ENCODE measurements around the gene ST3GAL5. TPM values are rescaled to one million over a fixed set of nuclear protein-coding genes. Genes with fewer than 3 reads are reported as not detected.
"Not testable (repeated sequence)": the region's sequence is repeated elsewhere in the genome, so short reads cannot be mapped to it uniquely, and the experiment has no call there.

ST3GAL5 gene
- polyA plus RNA-seq, 4 donors: 1.6 to 5.3 (median 3.6) TPM

DNA sequence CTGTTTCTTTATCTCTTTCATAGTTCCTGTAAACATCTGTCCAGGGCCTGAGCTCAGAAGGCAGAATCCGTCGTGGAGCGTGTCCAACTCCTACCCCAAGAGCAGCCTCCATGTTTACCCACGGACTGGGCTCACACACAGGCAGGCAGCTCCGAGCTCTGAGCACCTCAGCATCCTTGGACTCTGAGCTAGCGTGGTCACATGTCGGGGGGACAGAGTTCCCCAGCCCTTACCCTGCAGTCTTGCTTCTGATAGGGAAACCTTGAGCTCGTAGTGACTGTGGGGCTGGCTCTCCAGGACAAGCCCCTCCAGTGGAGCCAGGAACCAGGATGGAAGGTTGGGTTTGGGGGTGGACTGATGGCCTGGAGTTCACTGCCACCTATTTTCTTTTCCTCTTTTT lies 15.1 kb upstream of the ST3GAL5 start:
- FAIRE-seq (no peak), DNase-seq (peak in 1 of 2 donors; percentile 67)
- H3K27ac ChIP-seq (ENCODE audit: low read depth in 1 of 3, low read length in 2 of 3): no peak overlapping the region
- H3K36me3 ChIP-seq (ENCODE audit: control insufficient read depth in 3 of 3, insufficient read depth in 2 of 3, low read depth in 1 of 3, low read length in 3 of 3): no peaks in the 10 kb centered on the region
- no peak overlapping the region for H3K4me3 ChIP-seq (ENCODE audit: low read depth in 1 of 3, low read length in 3 of 3)
- H3K27me3 ChIP-seq (ENCODE audit: control insufficient read depth in 3 of 3, insufficient read depth in 3 of 3, low read length in 3 of 3): no peaks in the 10 kb centered on the region
- WGBS, 3 donors: 53 to 79% (median 56%) methylated on average over 8 of the region's 8 CpGs
- H3K4me1 ChIP-seq (ENCODE audit: control insufficient read depth in 3 of 3, insufficient read depth in 2 of 3, low read depth in 1 of 3, low read length in 2 of 3): peaks cover 0 to 6% (median 0%) of the 10 kb centered on the region in 3 donors
- no peaks in the 10 kb centered on the region for H3K9me3 ChIP-seq (ENCODE audit: control insufficient read depth in 2 of 2, insufficient read depth in 1 of 2, low read depth in 1 of 2, low read length in 1 of 2)

- H3K27ac ChIP-seq (ENCODE audit: low read depth in 1 of 3, low read length in 2 of 3): no peak overlapping the region
- H3K4me3 ChIP-seq (ENCODE audit: low read depth in 1 of 3, low read length in 3 of 3): no peak overlapping the region
- H3K36me3 ChIP-seq (ENCODE audit: control insufficient read depth in 3 of 3, insufficient read depth in 2 of 3, low read depth in 1 of 3, low read length in 3 of 3): no peaks in the 10 kb centered on the region
- 33 to 59% (median 45%) methylated on average over 2 of the region's 2 CpGs for WGBS, 3 donors
- peaks cover 0 to 6% (median 0%) of the 10 kb centered on the region in 3 donors for H3K4me1 ChIP-seq (ENCODE audit: control insufficient read depth in 3 of 3, insufficient read depth in 2 of 3, low read depth in 1 of 3, low read length in 2 of 3)
- no peak for DNase-seq
- H3K9me3 ChIP-seq (ENCODE audit: control insufficient read depth in 2 of 2, insufficient read depth in 1 of 2, low read depth in 1 of 2, low read length in 1 of 2): no peaks in the 10 kb centered on the region
- no peak for FAIRE-seq
- no peaks in the 10 kb centered on the region for H3K27me3 ChIP-seq (ENCODE audit: control insufficient read depth in 3 of 3, insufficient read depth in 3 of 3, low read length in 3 of 3)
Observed at GRCh38 chr2:85902496-85902895, 13.7 kb upstream of the ST3GAL5 start.

DNA sequence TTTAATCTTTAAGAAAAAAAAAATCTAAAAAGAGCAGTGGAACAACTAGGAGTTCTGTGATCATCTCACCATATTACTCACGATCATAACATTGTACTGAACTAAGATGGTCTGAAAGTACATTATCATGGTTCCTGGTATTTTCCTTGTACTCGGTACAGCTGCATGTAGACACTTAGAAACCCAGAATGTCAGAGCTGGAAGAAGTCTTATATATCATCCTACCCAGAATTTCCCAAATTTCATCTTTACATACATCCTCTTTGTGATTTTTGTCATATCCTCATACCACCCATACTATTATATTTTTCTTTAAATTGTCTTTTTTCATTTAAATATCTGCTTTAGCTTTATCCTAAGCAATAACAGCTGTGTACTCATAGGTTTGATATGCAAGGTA lies 12.4 kb upstream of the ST3GAL5 start:
- Histone ChIP-seq H3K36me3 (ENCODE audit: control insufficient read depth in 3 of 3, insufficient read depth in 2 of 3, low read depth in 1 of 3, low read length in 3 of 3) (no peaks in the 10 kb centered on the region), H3K9me3 (ENCODE audit: control insufficient read depth in 2 of 2, insufficient read depth in 1 of 2, low read depth in 1 of 2, low read length in 1 of 2) (peaks cover 0 to 2% of the 10 kb centered on the region in 2 donors), H3K4me1 (ENCODE audit: control insufficient read depth in 3 of 3, insufficient read depth in 2 of 3, low read depth in 1 of 3, low read length in 2 of 3) (peaks cover 0 to 6% (median 0%) of the 10 kb centered on the region in 3 donors), H3K27ac (ENCODE audit: low read depth in 1 of 3, low read length in 2 of 3) (no peak overlapping the region), H3K4me3 (ENCODE audit: low read depth in 1 of 3, low read length in 3 of 3) (no peak overlapping the region), H3K27me3 (ENCODE audit: control insufficient read depth in 3 of 3, insufficient read depth in 3 of 3, low read length in 3 of 3) (no peaks in the 10 kb centered on the region)
- no peak for FAIRE-seq
- 49 to 65% (median 59%) methylated on average over 2 of the region's 2 CpGs for WGBS, 3 donors
- DNase-seq: no peak

GRCh38 chr2:85900366-85900765 lies 11.6 kb upstream of the ST3GAL5 start:
- DNase-seq (no peak), FAIRE-seq (no peak)
- no peaks in the 10 kb centered on the region for H3K36me3 ChIP-seq (ENCODE audit: control insufficient read depth in 3 of 3, insufficient read depth in 2 of 3, low read depth in 1 of 3, low read length in 3 of 3)
- H3K9me3 ChIP-seq (ENCODE audit: control insufficient read depth in 2 of 2, insufficient read depth in 1 of 2, low read depth in 1 of 2, low read length in 1 of 2): peaks cover 0 to 2% of the 10 kb centered on the region in 2 donors
- peaks cover 0 to 6% (median 0%) of the 10 kb centered on the region in 3 donors for H3K4me1 ChIP-seq (ENCODE audit: control insufficient read depth in 3 of 3, insufficient read depth in 2 of 3, low read depth in 1 of 3, low read length in 2 of 3)
- H3K27ac ChIP-seq (ENCODE audit: low read depth in 1 of 3, low read length in 2 of 3): no peak overlapping the region
- no peaks in the 10 kb centered on the region for H3K27me3 ChIP-seq (ENCODE audit: control insufficient read depth in 3 of 3, insufficient read depth in 3 of 3, low read length in 3 of 3)
- 84 to 88% (median 86%) methylated on average over 2 of the region's 2 CpGs for WGBS, 3 donors
- H3K4me3 ChIP-seq (ENCODE audit: low read depth in 1 of 3, low read length in 3 of 3): no peak overlapping the region

- H3K9me3 ChIP-seq (ENCODE audit: control insufficient read depth in 2 of 2, insufficient read depth in 1 of 2, low read depth in 1 of 2, low read length in 1 of 2): peaks cover 0 to 2% of the 10 kb centered on the region in 2 donors
- peaks cover 0 to 6% (median 0%) of the 10 kb centered on the region in 3 donors for H3K4me1 ChIP-seq (ENCODE audit: control insufficient read depth in 3 of 3, insufficient read depth in 2 of 3, low read depth in 1 of 3, low read length in 2 of 3)
- DNase-seq (no peak), FAIRE-seq (no peak)
- H3K4me3 ChIP-seq (ENCODE audit: low read depth in 1 of 3, low read length in 3 of 3): no peak overlapping the region
- no peaks in the 10 kb centered on the region for H3K36me3 ChIP-seq (ENCODE audit: control insufficient read depth in 3 of 3, insufficient read depth in 2 of 3, low read depth in 1 of 3, low read length in 3 of 3)
- no peaks in the 10 kb centered on the region for H3K27me3 ChIP-seq (ENCODE audit: control insufficient read depth in 3 of 3, insufficient read depth in 3 of 3, low read length in 3 of 3)
- H3K27ac ChIP-seq (ENCODE audit: low read depth in 1 of 3, low read length in 2 of 3): no peak overlapping the region
- 82 to 94% (median 89%) methylated on average over 1 of the region's 1 CpG for WGBS, 3 donors
Observed at GRCh38 chr2:85899849-85900248, 11.1 kb upstream of the ST3GAL5 start.

- H3K36me3 ChIP-seq (ENCODE audit: control insufficient read depth in 3 of 3, insufficient read depth in 2 of 3, low read depth in 1 of 3, low read length in 3 of 3): no peaks in the 10 kb centered on the region
- H3K9me3 ChIP-seq (ENCODE audit: control insufficient read depth in 2 of 2, insufficient read depth in 1 of 2, low read depth in 1 of 2, low read length in 1 of 2): peaks cover 0 to 2% of the 10 kb centered on the region in 2 donors
- DNase-seq (no peak), FAIRE-seq (no peak)
- H3K27me3 ChIP-seq (ENCODE audit: control insufficient read depth in 3 of 3, insufficient read depth in 3 of 3, low read length in 3 of 3): no peaks in the 10 kb centered on the region
- H3K4me3 ChIP-seq (ENCODE audit: low read depth in 1 of 3, low read length in 3 of 3): no peak overlapping the region
- no peak overlapping the region for H3K27ac ChIP-seq (ENCODE audit: low read depth in 1 of 3, low read length in 2 of 3)
- H3K4me1 ChIP-seq (ENCODE audit: control insufficient read depth in 3 of 3, insufficient read depth in 2 of 3, low read depth in 1 of 3, low read length in 2 of 3): peaks cover 0 to 6% (median 0%) of the 10 kb centered on the region in 3 donors
- 82 to 96% (median 92%) methylated on average over 1 of the region's 1 CpG for WGBS, 3 donors
Observed at GRCh38 chr2:85899284-85899683, 10.5 kb upstream of the ST3GAL5 start.

DNA sequence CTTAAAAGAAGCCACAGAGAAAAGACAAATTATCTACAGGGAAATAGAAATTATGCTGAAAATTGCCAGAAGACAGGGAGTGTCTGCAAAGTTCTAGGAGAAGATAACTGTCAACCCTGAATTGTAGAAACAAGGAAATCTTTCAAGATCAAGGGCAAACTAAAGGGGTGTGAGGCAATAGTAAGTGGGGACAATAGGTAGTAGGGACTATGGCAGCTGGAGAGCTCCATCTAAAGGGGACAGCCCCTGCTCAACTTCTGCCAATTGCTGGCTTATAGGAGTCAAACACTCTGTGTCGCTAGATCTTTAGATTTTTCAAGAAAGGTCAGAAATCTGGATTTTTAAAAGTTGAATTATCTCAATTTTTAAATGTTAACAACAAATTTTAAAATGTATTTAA lies 10.1 kb upstream of the ST3GAL5 start:
- FAIRE-seq: no peak
- 98 to 100% (median 100%) methylated on average over 1 of the region's 1 CpG for WGBS, 3 donors
- DNase-seq: no peak
- Histone ChIP-seq H3K36me3 (ENCODE audit: control insufficient read depth in 3 of 3, insufficient read depth in 2 of 3, low read depth in 1 of 3, low read length in 3 of 3) (no peaks in the 10 kb centered on the region), H3K27me3 (ENCODE audit: control insufficient read depth in 3 of 3, insufficient read depth in 3 of 3, low read length in 3 of 3) (no peaks in the 10 kb centered on the region), H3K27ac (ENCODE audit: low read depth in 1 of 3, low read length in 2 of 3) (no peak overlapping the region), H3K9me3 (ENCODE audit: control insufficient read depth in 2 of 2, insufficient read depth in 1 of 2, low read depth in 1 of 2, low read length in 1 of 2) (peaks cover 0 to 2% of the 10 kb centered on the region in 2 donors), H3K4me1 (ENCODE audit: control insufficient read depth in 3 of 3, insufficient read depth in 2 of 3, low read depth in 1 of 3, low read length in 2 of 3) (peaks cover 0 to 6% (median 0%) of the 10 kb centered on the region in 3 donors), H3K4me3 (ENCODE audit: low read depth in 1 of 3, low read length in 3 of 3) (no peak overlapping the region)

DNA sequence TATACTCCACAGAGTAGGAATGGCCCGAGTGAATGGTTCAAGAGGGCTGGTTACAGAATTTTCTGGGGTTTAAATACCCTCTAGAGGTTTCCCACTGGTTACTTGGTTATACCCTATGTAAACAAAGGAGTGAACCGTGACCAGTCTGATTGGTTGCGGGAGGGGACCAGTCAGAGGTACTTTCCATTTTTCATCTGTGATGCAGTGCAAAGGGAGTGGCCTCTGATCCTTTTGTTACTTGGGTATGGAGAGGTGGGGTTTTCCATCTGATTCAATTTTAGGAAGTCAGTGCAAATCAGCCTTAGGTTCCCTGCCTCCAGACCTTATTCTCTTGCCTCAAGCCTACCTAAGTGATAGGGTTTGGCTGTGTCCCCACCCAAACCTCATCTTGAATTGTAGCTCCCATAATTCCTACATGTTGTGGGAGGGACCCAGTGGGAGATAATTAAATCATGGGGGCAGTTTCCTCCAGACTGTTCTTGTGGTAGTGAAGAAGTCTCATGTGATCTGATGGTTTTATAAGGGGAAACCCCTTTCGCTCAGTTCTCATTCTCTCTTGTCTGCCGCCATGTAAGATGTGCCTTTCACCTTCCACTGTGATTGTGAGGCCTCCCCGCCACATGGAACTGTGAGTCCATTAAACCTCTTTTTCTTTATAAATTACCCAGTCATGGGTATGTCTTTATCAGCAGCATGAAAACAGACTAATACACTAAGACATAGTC lies 5.9 kb upstream of the ST3GAL5 start:
- DNase-seq; H3K27me3 ChIP-seq (ENCODE audit: control insufficient read depth in 3 of 3, insufficient read depth in 3 of 3, low read length in 3 of 3); H3K36me3 ChIP-seq (ENCODE audit: control insufficient read depth in 3 of 3, insufficient read depth in 2 of 3, low read depth in 1 of 3, low read length in 3 of 3); H3K4me1 ChIP-seq (ENCODE audit: control insufficient read depth in 3 of 3, insufficient read depth in 2 of 3, low read depth in 1 of 3, low read length in 2 of 3); H3K27ac ChIP-seq (ENCODE audit: low read depth in 1 of 3, low read length in 2 of 3); H3K4me3 ChIP-seq (ENCODE audit: low read depth in 1 of 3, low read length in 3 of 3); FAIRE-seq; H3K9me3 ChIP-seq (ENCODE audit: control insufficient read depth in 2 of 2, insufficient read depth in 1 of 2, low read depth in 1 of 2, low read length in 1 of 2): not testable (repeated sequence)
- WGBS, 3 donors: 88 to 92% (median 88%) methylated on average over 6 of the region's 6 CpGs
